H1 (cell line): Measurements from ENCODE around the gene MIDN. TPM values are rescaled to one million over a fixed set of nuclear protein-coding genes. Genes with fewer than 3 reads are reported as not detected.

Source experiments
- BRCA1 ChIP-seq: IDR thresholded peaks from 2 replicates; pipeline ENCODE4 v1.6.1; 2012; ENCODE audit warnings: low read depth, low read length, improper control_type of control experiment
- HDAC6 ChIP-seq: IDR thresholded peaks from one replicate; pipeline ENCODE4 v1.7.1; 2012; ENCODE audit warnings: low read depth, mild to moderate bottlenecking, inconsistent platforms, low read length, moderate library complexity
- SUZ12 ChIP-seq: fragments of 200-600 bp; sonication (generic); IDR thresholded peaks from 2 replicates; pipeline ENCODE4 v1.6.1; 2012; ENCODE audit warnings: mild to moderate bottlenecking, inconsistent platforms, low read length, moderate library complexity, mixed read lengths
- polyA plus RNA-seq, 7 experiments: library from polyadenylated mRNA; depleted of rRNA in 3 of 7; stranded (reverse) in 5 of 7; unstranded in 2 of 7; fragments of >200 nt in 5 of 7; fragments of 200-250 nt in 2 of 7; gene quantifications; 1 replicate in 5 of 7; 2 replicates in 1 of 7; 4 replicates in 1 of 7; pipeline versions ENCODE4 v1.2.1 to v1.2.3, GENCODE V29; 2011 to 2013; ENCODE audit warnings: missing spikeins in 2 of 7, mixed read lengths in 2 of 7
- total RNA-seq: library from RNA; stranded (reverse); fragmentation: NEBNext Ultra II Directional; extraction: Animal tissue kit (Norgen Biotek cat#: 25700); gene quantifications from 2 replicates; pipeline ENCODE4 v1.2.1, GENCODE V29; 2021
- TF ChIP-seq, protein P1 (sequence below), 3 experiments: IDR thresholded peaks; 1 replicate in 2 of 3; 2 replicates in 1 of 3; pipeline versions ENCODE4 v1.5.1 to v1.6.1; 2011; ENCODE audit warnings: low read length in 3 of 3, mild to moderate bottlenecking in 3 of 3, inconsistent platforms in 2 of 3, low read depth in 1 of 3, moderate library complexity in 1 of 3; ENCODE audit not compliant: insufficient read depth in 1 of 3; ENCODE audit errors: control extremely low read depth in 1 of 3

Gene MIDN
- total and polyA plus RNA-seq, 2 of the 8 experiments (the other 6 are each of a cell fraction or from before 2014, with no cell fraction given), result 39.8 to 159 TPM

DNA sequence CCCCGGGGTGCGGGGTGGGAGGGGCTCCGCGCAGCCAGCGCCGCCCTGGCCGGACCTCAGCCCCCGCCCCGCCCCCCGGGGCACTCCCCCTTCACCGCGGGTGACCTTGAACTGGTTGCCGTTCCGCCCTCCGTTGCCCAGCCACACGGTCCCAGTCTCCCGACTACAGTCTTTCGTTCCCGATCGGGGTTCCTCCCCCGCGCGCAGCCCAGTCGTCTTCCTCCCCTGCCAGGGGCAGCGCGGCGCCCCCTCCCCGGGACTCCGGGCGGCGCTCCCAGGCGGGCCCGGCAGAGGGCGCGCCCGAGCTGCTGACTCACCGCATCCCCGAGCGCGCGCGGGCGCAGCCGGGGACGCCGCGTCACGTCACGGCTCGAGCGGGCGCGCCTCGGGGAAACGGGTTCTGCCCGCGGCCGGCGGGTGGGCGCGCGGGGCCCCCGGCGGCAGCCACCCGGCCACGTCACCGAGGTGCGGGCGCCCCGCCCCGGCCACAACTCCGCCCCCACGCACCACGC lies 459 bp downstream of the MIDN start (continued):
- TF ChIP-seq SUZ12, result peak; percentile 33; the same call in 1 of the 2 replicates
- no peak for TF ChIP-seq HDAC6
- TF ChIP-seq, protein P1, sequence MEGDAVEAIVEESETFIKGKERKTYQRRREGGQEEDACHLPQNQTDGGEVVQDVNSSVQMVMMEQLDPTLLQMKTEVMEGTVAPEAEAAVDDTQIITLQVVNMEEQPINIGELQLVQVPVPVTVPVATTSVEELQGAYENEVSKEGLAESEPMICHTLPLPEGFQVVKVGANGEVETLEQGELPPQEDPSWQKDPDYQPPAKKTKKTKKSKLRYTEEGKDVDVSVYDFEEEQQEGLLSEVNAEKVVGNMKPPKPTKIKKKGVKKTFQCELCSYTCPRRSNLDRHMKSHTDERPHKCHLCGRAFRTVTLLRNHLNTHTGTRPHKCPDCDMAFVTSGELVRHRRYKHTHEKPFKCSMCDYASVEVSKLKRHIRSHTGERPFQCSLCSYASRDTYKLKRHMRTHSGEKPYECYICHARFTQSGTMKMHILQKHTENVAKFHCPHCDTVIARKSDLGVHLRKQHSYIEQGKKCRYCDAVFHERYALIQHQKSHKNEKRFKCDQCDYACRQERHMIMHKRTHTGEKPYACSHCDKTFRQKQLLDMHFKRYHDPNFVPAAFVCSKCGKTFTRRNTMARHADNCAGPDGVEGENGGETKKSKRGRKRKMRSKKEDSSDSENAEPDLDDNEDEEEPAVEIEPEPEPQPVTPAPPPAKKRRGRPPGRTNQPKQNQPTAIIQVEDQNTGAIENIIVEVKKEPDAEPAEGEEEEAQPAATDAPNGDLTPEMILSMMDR (IDR thresholded peaks at IDR 0.05; ENCODE audit: control extremely low read depth in 1 of 3, insufficient read depth in 1 of 3, low read depth in 1 of 3, low read length in 3 of 3), result peak; percentile 57 to 77 (median 66)
- no peak for TF ChIP-seq BRCA1
